ENCODE measurements around the gene ZNF618. TPM values are rescaled to one million over a fixed set of nuclear protein-coding genes. Genes with fewer than 3 reads are reported as not detected.
A peak's percentile ranks its signal among the peaks of the same experiment; 100 is the strongest.

The ZNF618 gene
- total RNA-seq, 2 donors from 2014 or later = 4.6 to 11.3 TPM

GRCh38 chr9:113920872-113921271 lies 44.8 kb downstream of the ZNF618 start:
- no peak for DNase-seq (ENCODE audit: low spot score)
- no peaks in the 10 kb centered on the region for H3K9me3 ChIP-seq
- no peaks in the 10 kb centered on the region for H3K27me3 ChIP-seq (replicated peaks; ENCODE audit: insufficient read depth)
- H3K4me1 ChIP-seq (replicated peaks) = no peaks in the 10 kb centered on the region
- H3K27ac ChIP-seq = no peak overlapping the region
- no peak for TF ChIP-seq POLR2AphosphoS5 (IDR thresholded peaks at IDR 0.05)
- TF ChIP-seq POLR2A (IDR thresholded peaks at IDR 0.05) = no peak
- no peak for TF ChIP-seq CTCF (IDR thresholded peaks at IDR 0.05)
- H3K4me3 ChIP-seq = no peak overlapping the region
- WGBS = 99% methylated on average over 3 of the region's 3 CpGs
- intact Hi-C loops (cut with DNase I) = no loop called here
- no peaks in the 10 kb centered on the region for H3K36me3 ChIP-seq

GRCh38 chr9:113921396-113921925 lies 45.4 kb downstream of the ZNF618 start:
- Histone ChIP-seq H3K27ac (no peak overlapping the region), H3K27me3 (replicated peaks; ENCODE audit: insufficient read depth) (no peaks in the 10 kb centered on the region)
- DNase-seq (ENCODE audit: low spot score) = no peak

GRCh38 chr9:113922160-113922559 lies 46.1 kb downstream of the ZNF618 start:
- no peak for TF ChIP-seq POLR2A (IDR thresholded peaks at IDR 0.05)
- no peak for TF ChIP-seq POLR2AphosphoS5 (IDR thresholded peaks at IDR 0.05)
- no peak for TF ChIP-seq CTCF (IDR thresholded peaks at IDR 0.05)
- Histone ChIP-seq H3K36me3 (no peaks in the 10 kb centered on the region), H3K4me1 (replicated peaks) (no peaks in the 10 kb centered on the region), H3K27me3 (replicated peaks; ENCODE audit: insufficient read depth) (no peaks in the 10 kb centered on the region), H3K27ac (no peak overlapping the region), H3K4me3 (no peak overlapping the region), H3K9me3 (no peaks in the 10 kb centered on the region)
- intact Hi-C loops (cut with DNase I) = no loop called here
- DNase-seq (ENCODE audit: low spot score) = peak; percentile 3
- 49% methylated on average over 4 of the region's 4 CpGs for WGBS

More at GRCh38 chr9:113921396-113921925, 45.4 kb downstream of the ZNF618 start:
- TF ChIP-seq CTCF (IDR thresholded peaks at IDR 0.05) = no peak
- TF ChIP-seq POLR2AphosphoS5 (IDR thresholded peaks at IDR 0.05) = no peak
- no peak for TF ChIP-seq POLR2A (IDR thresholded peaks at IDR 0.05)
- Histone ChIP-seq H3K4me1 (replicated peaks) (no peaks in the 10 kb centered on the region), H3K9me3 (no peaks in the 10 kb centered on the region), H3K4me3 (no peak overlapping the region), H3K36me3 (no peaks in the 10 kb centered on the region)
- intact Hi-C loops (cut with DNase I) = no loop called here
- WGBS = 82% methylated on average over 3 of the region's 3 CpGs

- H3K4me1 ChIP-seq (replicated peaks) = no peaks in the 10 kb centered on the region
- H3K36me3 ChIP-seq = no peaks in the 10 kb centered on the region
- no peak for DNase-seq (ENCODE audit: low spot score)
- no peak overlapping the region for H3K4me3 ChIP-seq
- intact Hi-C loops (cut with DNase I) = no loop called here
- no peaks in the 10 kb centered on the region for H3K9me3 ChIP-seq
- H3K27ac ChIP-seq = no peak overlapping the region
- 93% methylated on average over 1 of the region's 1 CpG for WGBS
- TF ChIP-seq CTCF (IDR thresholded peaks at IDR 0.05) = no peak
- TF ChIP-seq POLR2A (IDR thresholded peaks at IDR 0.05) = no peak
- no peak for TF ChIP-seq POLR2AphosphoS5 (IDR thresholded peaks at IDR 0.05)
- no peaks in the 10 kb centered on the region for H3K27me3 ChIP-seq (replicated peaks; ENCODE audit: insufficient read depth)
Measured at GRCh38 chr9:113926211-113926610, 50.1 kb downstream of the ZNF618 start.

GRCh38 chr9:113927277-113927676 lies 51.2 kb downstream of the ZNF618 start:
- no peak for DNase-seq (ENCODE audit: low spot score)
- Histone ChIP-seq H3K27ac (no peak overlapping the region), H3K27me3 (replicated peaks; ENCODE audit: insufficient read depth) (no peaks in the 10 kb centered on the region), H3K36me3 (no peaks in the 10 kb centered on the region), H3K4me1 (replicated peaks) (no peaks in the 10 kb centered on the region), H3K4me3 (no peak overlapping the region), H3K9me3 (no peaks in the 10 kb centered on the region)
- WGBS = 42% methylated on average over 2 of the region's 2 CpGs
- intact Hi-C loops (cut with DNase I) = no loop called here
- TF ChIP-seq POLR2AphosphoS5 (IDR thresholded peaks at IDR 0.05) = no peak
- no peak for TF ChIP-seq CTCF (IDR thresholded peaks at IDR 0.05)
- TF ChIP-seq POLR2A (IDR thresholded peaks at IDR 0.05) = no peak

All from prostate gland (tissue), 2 donors.